ENCODE results near the gene PPFIBP2.

- TF ChIP-seq CTCF (IDR thresholded peaks at IDR 0.05) (no peak), HEYL (CRISPR knock-in tag; IDR thresholded peaks at IDR 0.05) (no peak), E2F6 (IDR thresholded peaks at IDR 0.05; ENCODE audit: borderline replicate concordance, low read depth) (no peak), BHLHE40 (IDR thresholded peaks at IDR 0.05; ENCODE audit: low read depth, low read length) (no peak), POLR2A (IDR thresholded peaks at IDR 0.05; ENCODE audit: low read length) (no peak), HOXB5 (CRISPR knock-in tag; IDR thresholded peaks at IDR 0.05) (no peak)
Measured at GRCh38 chr11:7628660-7629059, 114.9 kb downstream of the PPFIBP2 start.

Measured in A549 (cell line).